Keratinocyte (primary cell): ENCODE data around the gene PTGS2.

Source experiments
- EZH2 ChIP-seq: IDR thresholded peaks from one replicate; pipeline ENCODE4 v1.6.1; 2012; ENCODE audit warnings: inconsistent platforms, mild to moderate bottlenecking, low read length, moderate library complexity
- TF ChIP-seq, protein P1 (sequence below), 3 experiments: IDR thresholded peaks in 1 of 3; conservative IDR thresholded peaks in 1 of 3; optimal IDR thresholded peaks in 1 of 3; 2 replicates in 2 of 3; 3 replicates in 1 of 3; pipeline versions ENCODE3 to v1.5.1; 2011; ENCODE audit warnings: low read length in 3 of 3, mild to moderate bottlenecking in 3 of 3, moderate library complexity in 2 of 3, control low read depth in 1 of 3, inconsistent platforms in 1 of 3; ENCODE audit not compliant: insufficient read depth in 2 of 3; ENCODE audit errors: extremely low read depth in 1 of 3

GRCh38 chr1:186643614-186644013 is 36.6 kb downstream of the PTGS2 start:
- TF ChIP-seq, protein P1, sequence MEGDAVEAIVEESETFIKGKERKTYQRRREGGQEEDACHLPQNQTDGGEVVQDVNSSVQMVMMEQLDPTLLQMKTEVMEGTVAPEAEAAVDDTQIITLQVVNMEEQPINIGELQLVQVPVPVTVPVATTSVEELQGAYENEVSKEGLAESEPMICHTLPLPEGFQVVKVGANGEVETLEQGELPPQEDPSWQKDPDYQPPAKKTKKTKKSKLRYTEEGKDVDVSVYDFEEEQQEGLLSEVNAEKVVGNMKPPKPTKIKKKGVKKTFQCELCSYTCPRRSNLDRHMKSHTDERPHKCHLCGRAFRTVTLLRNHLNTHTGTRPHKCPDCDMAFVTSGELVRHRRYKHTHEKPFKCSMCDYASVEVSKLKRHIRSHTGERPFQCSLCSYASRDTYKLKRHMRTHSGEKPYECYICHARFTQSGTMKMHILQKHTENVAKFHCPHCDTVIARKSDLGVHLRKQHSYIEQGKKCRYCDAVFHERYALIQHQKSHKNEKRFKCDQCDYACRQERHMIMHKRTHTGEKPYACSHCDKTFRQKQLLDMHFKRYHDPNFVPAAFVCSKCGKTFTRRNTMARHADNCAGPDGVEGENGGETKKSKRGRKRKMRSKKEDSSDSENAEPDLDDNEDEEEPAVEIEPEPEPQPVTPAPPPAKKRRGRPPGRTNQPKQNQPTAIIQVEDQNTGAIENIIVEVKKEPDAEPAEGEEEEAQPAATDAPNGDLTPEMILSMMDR (optimal IDR thresholded peaks at IDR 0.05 in 1 of 3, IDR thresholded peaks at IDR 0.05 in 1 of 3, conservative IDR thresholded peaks at IDR 0.05 in 1 of 3; ENCODE audit: extremely low read depth in 1 of 3, insufficient read depth in 2 of 3, low read length in 3 of 3), result no peak
- TF ChIP-seq EZH2, result no peak
